ENCODE measurements around the gene YIPF2. TPM values are rescaled to one million over a fixed set of nuclear protein-coding genes. Genes with fewer than 3 reads are reported as not detected.

The YIPF2 gene
- total RNA-seq, 1 donor from 2014 or later: 53.3 TPM

GRCh38 chr19:10919352-10920287 is 8.8 kb downstream of the YIPF2 start:
- DNase-seq (ENCODE audit: low spot score, unreplicated experiment): no peak
- H3K36me3 Mint-ChIP-seq (ENCODE audit: insufficient read depth): peaks cover 6% of the 10 kb centered on the region
- no peaks in the 10 kb centered on the region for H3K27me3 Mint-ChIP-seq
- no peak overlapping the region for H3K4me3 Mint-ChIP-seq (ENCODE audit: low read depth)
- no peak for TF ChIP-seq CTCF (IDR thresholded peaks at IDR 0.05; ENCODE audit: unreplicated experiment)
- H3K4me1 Mint-ChIP-seq (ENCODE audit: low read depth): no peaks in the 10 kb centered on the region
- no peaks in the 10 kb centered on the region for H3K9me3 Mint-ChIP-seq (ENCODE audit: low read depth)
- H3K27ac Mint-ChIP-seq: no peak overlapping the region

GRCh38 chr19:10918359-10918758 is 10.1 kb downstream of the YIPF2 start:
- Mint-ChIP-seq H3K27ac (no peak overlapping the region), H3K4me3 (ENCODE audit: low read depth) (no peak overlapping the region), H3K9me3 (ENCODE audit: low read depth) (no peaks in the 10 kb centered on the region), H3K27me3 (no peaks in the 10 kb centered on the region), H3K36me3 (ENCODE audit: insufficient read depth) (peaks cover 6% of the 10 kb centered on the region), H3K4me1 (ENCODE audit: low read depth) (no peaks in the 10 kb centered on the region)
- no peak for DNase-seq (ENCODE audit: low spot score, unreplicated experiment)
- TF ChIP-seq CTCF (IDR thresholded peaks at IDR 0.05; ENCODE audit: unreplicated experiment): no peak

- Mint-ChIP-seq H3K27ac (no peak overlapping the region), H3K36me3 (ENCODE audit: insufficient read depth) (peaks cover 7% of the 10 kb centered on the region), H3K4me1 (ENCODE audit: low read depth) (no peaks in the 10 kb centered on the region), H3K4me3 (ENCODE audit: low read depth) (no peak overlapping the region), H3K27me3 (no peaks in the 10 kb centered on the region), H3K9me3 (ENCODE audit: low read depth) (no peaks in the 10 kb centered on the region)
- no peak for TF ChIP-seq CTCF (IDR thresholded peaks at IDR 0.05; ENCODE audit: unreplicated experiment)
- no peak for DNase-seq (ENCODE audit: low spot score, unreplicated experiment)
Measured at GRCh38 chr19:10916602-10917001, 11.8 kb downstream of the YIPF2 start.

- peaks cover 7% of the 10 kb centered on the region for H3K36me3 Mint-ChIP-seq (ENCODE audit: insufficient read depth)
- DNase-seq (ENCODE audit: low spot score, unreplicated experiment): no peak
- TF ChIP-seq CTCF (IDR thresholded peaks at IDR 0.05; ENCODE audit: unreplicated experiment): no peak
- H3K4me1 Mint-ChIP-seq (ENCODE audit: low read depth): no peaks in the 10 kb centered on the region
- no peak overlapping the region for H3K4me3 Mint-ChIP-seq (ENCODE audit: low read depth)
- no peaks in the 10 kb centered on the region for H3K9me3 Mint-ChIP-seq (ENCODE audit: low read depth)
- H3K27ac Mint-ChIP-seq: no peak overlapping the region
- H3K27me3 Mint-ChIP-seq: no peaks in the 10 kb centered on the region
Measured at GRCh38 chr19:10915130-10916091, 13.0 kb downstream of the YIPF2 start.

- no peak overlapping the region for H3K27ac Mint-ChIP-seq
- no peaks in the 10 kb centered on the region for H3K27me3 Mint-ChIP-seq
- no peak for DNase-seq (ENCODE audit: low spot score, unreplicated experiment)
- H3K4me1 Mint-ChIP-seq (ENCODE audit: low read depth): no peaks in the 10 kb centered on the region
- no peak for TF ChIP-seq CTCF (IDR thresholded peaks at IDR 0.05; ENCODE audit: unreplicated experiment)
- no peaks in the 10 kb centered on the region for H3K9me3 Mint-ChIP-seq (ENCODE audit: low read depth)
- H3K36me3 Mint-ChIP-seq (ENCODE audit: insufficient read depth): peaks cover 6% of the 10 kb centered on the region
- H3K4me3 Mint-ChIP-seq (ENCODE audit: low read depth): no peak overlapping the region
Measured at GRCh38 chr19:10913716-10914340, 14.6 kb downstream of the YIPF2 start.
